DMS79 treated with DMSO at 0.1 percent for 48 hours (cell line): Measurements from ENCODE around the gene METTL1.

Experiments used
- DNase-seq: peaks from one replicate; lab custom pipeline; 2025; lab: John Stamatoyannopoulos, UW

METTL1 gene

GRCh38 chr12:57737467-57738460, 34.1 kb downstream of the METTL1 start:
- no peak for DNase-seq

- DNase-seq = no peak
Measured at GRCh38 chr12:57736741-57737466, 35.0 kb downstream of the METTL1 start.

GRCh38 chr12:57735952-57736740, 35.8 kb downstream of the METTL1 start:
- no peak for DNase-seq

- DNase-seq = peak; percentile 17
Measured at GRCh38 chr12:57735198-57735855, 36.6 kb downstream of the METTL1 start.

GRCh38 chr12:57734591-57734990, 37.3 kb downstream of the METTL1 start:
- DNase-seq = no peak

GRCh38 chr12:57733928-57734327, 38.0 kb downstream of the METTL1 start:
- DNase-seq = no peak

GRCh38 chr12:57732726-57733593, 38.9 kb downstream of the METTL1 start:
- no peak for DNase-seq

- no peak for DNase-seq
Measured at GRCh38 chr12:57732270-57732669, 39.6 kb downstream of the METTL1 start.

GRCh38 chr12:57731411-57732080, 40.4 kb downstream of the METTL1 start:
- no peak for DNase-seq

- no peak for DNase-seq
Measured at GRCh38 chr12:57730336-57731067, 41.4 kb downstream of the METTL1 start.

GRCh38 chr12:57729321-57729844, 42.5 kb downstream of the METTL1 start:
- no peak for DNase-seq

GRCh38 chr12:57727758-57728395, 44.0 kb downstream of the METTL1 start:
- DNase-seq = no peak

GRCh38 chr12:57726884-57727757, 44.8 kb downstream of the METTL1 start:
- peak; percentile 17 for DNase-seq

GRCh38 chr12:57726151-57726883, 45.6 kb downstream of the METTL1 start:
- DNase-seq = peak; percentile 63

GRCh38 chr12:57725851-57726150, 46.1 kb downstream of the METTL1 start:
- no peak for DNase-seq

GRCh38 chr12:57724936-57725740, 46.8 kb downstream of the METTL1 start:
- DNase-seq = no peak
